ENCODE measurements around the gene TEX48. TPM values are rescaled to one million over a fixed set of nuclear protein-coding genes. Genes with fewer than 3 reads are reported as not detected.

The TEX48 gene
- polyA plus RNA-seq, 1 donor from 2014 or later: not detected

DNA sequence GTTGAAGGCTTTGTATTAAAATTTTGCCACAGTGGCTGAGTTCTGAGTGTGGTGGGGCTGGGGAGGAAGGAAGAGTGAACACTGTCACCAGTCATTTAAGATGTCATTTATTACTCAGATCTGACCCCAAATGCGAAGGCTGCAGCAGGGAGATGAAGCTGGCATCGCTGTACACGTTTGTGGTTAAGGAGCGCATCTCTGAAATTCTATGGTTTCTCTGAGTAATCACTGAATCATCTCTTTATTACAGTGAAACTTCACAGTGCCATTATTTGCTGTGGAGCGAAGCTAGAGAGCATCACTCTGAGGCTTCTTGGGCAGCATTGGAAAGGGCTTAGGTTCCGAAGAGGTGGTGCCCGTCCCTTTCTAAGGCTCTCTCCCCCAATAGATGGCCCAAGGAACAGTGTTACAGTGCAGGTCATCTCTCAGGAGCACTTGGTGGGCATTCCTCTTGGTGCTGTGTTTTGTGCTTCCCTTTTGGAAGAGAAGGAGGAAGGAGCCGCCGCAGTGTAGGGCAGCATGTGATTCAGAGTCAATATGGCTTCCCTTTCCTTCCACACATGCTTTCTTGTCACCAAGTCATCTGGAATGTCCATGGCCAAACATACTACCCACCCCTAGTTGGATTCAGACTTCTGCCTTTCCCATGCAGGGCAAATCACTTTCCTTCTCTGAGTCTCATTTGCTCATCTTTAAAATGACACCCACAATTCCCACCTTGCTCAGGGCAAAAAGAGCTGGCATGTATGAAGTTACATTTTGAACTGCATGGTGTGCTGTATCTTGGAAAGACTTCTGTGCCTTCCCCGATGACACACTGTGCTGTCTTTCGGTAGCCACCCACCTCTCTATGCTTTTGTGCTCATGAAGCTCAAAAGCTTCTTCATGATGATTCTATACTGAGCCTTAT, 9.3 kb upstream of the TEX48 start:
- Histone ChIP-seq H3F3A (ENCODE audit: insufficient read depth, low read length, poor library complexity, severe bottlenecking) (no peaks in the 10 kb centered on the region), H3K79me2 (replicated peaks; ENCODE audit: insufficient read depth, low read length) (no peaks in the 10 kb centered on the region), H4K20me1 (ENCODE audit: insufficient read depth) (no peaks in the 10 kb centered on the region), H3K9me2 (ENCODE audit: insufficient read depth, low read length) (no peaks in the 10 kb centered on the region), H3K9ac (ENCODE audit: low read length) (no peak overlapping the region), H2AFZ (ENCODE audit: low read depth, low read length) (no peak overlapping the region), H3K27me3 (ENCODE audit: insufficient read depth, low read depth, low read length) (no peaks in the 10 kb centered on the region), H3K27ac (ENCODE audit: low read length) (no peak overlapping the region), H3K9me3 (ENCODE audit: low read length) (no peaks in the 10 kb centered on the region), H3K4me3 (ENCODE audit: low read length) (no peak overlapping the region), H3K4me2 (ENCODE audit: low read length) (no peak overlapping the region), H3K36me3 (ENCODE audit: insufficient read depth, low read length) (no peaks in the 10 kb centered on the region)
- TF ChIP-seq, protein P1, sequence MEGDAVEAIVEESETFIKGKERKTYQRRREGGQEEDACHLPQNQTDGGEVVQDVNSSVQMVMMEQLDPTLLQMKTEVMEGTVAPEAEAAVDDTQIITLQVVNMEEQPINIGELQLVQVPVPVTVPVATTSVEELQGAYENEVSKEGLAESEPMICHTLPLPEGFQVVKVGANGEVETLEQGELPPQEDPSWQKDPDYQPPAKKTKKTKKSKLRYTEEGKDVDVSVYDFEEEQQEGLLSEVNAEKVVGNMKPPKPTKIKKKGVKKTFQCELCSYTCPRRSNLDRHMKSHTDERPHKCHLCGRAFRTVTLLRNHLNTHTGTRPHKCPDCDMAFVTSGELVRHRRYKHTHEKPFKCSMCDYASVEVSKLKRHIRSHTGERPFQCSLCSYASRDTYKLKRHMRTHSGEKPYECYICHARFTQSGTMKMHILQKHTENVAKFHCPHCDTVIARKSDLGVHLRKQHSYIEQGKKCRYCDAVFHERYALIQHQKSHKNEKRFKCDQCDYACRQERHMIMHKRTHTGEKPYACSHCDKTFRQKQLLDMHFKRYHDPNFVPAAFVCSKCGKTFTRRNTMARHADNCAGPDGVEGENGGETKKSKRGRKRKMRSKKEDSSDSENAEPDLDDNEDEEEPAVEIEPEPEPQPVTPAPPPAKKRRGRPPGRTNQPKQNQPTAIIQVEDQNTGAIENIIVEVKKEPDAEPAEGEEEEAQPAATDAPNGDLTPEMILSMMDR (IDR thresholded peaks at IDR 0.05; ENCODE audit: poor library complexity, severe bottlenecking): no peak
- TF ChIP-seq SMC3 (conservative IDR thresholded peaks at IDR 0.05; ENCODE audit: poor library complexity) (no peak), EP300 (conservative IDR thresholded peaks at IDR 0.05; ENCODE audit: poor library complexity, severe bottlenecking) (no peak), MXI1 (conservative IDR thresholded peaks at IDR 0.05; ENCODE audit: poor library complexity, severe bottlenecking) (no peak), TAF1 (IDR thresholded peaks at IDR 0.05; ENCODE audit: low read depth) (no peak), EZH2 (IDR thresholded peaks at IDR 0.05; ENCODE audit: borderline replicate concordance, insufficient read depth, low read length, poor library complexity, severe bottlenecking) (no peak), RAD21 (conservative IDR thresholded peaks at IDR 0.05) (no peak), POLR2AphosphoS5 (IDR thresholded peaks at IDR 0.05) (no peak)
- TF ChIP-seq, protein P2, sequence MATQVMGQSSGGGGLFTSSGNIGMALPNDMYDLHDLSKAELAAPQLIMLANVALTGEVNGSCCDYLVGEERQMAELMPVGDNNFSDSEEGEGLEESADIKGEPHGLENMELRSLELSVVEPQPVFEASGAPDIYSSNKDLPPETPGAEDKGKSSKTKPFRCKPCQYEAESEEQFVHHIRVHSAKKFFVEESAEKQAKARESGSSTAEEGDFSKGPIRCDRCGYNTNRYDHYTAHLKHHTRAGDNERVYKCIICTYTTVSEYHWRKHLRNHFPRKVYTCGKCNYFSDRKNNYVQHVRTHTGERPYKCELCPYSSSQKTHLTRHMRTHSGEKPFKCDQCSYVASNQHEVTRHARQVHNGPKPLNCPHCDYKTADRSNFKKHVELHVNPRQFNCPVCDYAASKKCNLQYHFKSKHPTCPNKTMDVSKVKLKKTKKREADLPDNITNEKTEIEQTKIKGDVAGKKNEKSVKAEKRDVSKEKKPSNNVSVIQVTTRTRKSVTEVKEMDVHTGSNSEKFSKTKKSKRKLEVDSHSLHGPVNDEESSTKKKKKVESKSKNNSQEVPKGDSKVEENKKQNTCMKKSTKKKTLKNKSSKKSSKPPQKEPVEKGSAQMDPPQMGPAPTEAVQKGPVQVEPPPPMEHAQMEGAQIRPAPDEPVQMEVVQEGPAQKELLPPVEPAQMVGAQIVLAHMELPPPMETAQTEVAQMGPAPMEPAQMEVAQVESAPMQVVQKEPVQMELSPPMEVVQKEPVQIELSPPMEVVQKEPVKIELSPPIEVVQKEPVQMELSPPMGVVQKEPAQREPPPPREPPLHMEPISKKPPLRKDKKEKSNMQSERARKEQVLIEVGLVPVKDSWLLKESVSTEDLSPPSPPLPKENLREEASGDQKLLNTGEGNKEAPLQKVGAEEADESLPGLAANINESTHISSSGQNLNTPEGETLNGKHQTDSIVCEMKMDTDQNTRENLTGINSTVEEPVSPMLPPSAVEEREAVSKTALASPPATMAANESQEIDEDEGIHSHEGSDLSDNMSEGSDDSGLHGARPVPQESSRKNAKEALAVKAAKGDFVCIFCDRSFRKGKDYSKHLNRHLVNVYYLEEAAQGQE (IDR thresholded peaks at IDR 0.05; ENCODE audit: borderline replicate concordance): no peak

DNA sequence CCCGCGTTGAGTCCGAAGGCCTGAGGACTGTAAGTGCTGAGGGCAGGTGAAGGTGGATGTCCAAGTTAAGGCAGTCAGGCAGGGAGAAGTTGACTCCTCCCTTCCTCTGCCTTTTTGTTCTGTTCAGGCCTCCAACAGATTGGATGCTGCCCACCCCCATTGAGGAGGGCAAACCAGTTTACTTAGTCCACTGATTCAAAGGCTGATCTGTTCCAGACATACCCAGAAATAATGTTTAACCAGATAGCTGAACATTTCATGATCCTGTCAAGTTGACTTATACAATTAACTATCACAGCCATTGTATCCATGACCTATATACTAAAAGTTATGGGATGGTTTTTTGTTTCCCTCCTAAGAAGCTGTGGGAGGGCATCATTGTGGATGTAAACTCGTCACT, 8.3 kb upstream of the TEX48 start:
- H3K9ac ChIP-seq (ENCODE audit: low read length): no peak overlapping the region
- H3K9me2 ChIP-seq (ENCODE audit: insufficient read depth, low read length): no peaks in the 10 kb centered on the region
- TF ChIP-seq MXI1 (conservative IDR thresholded peaks at IDR 0.05; ENCODE audit: poor library complexity, severe bottlenecking): no peak
- no peak for TF ChIP-seq TAF1 (IDR thresholded peaks at IDR 0.05; ENCODE audit: low read depth)
- no peaks in the 10 kb centered on the region for H3K9me3 ChIP-seq (ENCODE audit: low read length)
- H3K79me2 ChIP-seq (replicated peaks; ENCODE audit: insufficient read depth, low read length): no peaks in the 10 kb centered on the region
- no peaks in the 10 kb centered on the region for H3K36me3 ChIP-seq (ENCODE audit: insufficient read depth, low read length)
- no peak overlapping the region for H3K27ac ChIP-seq (ENCODE audit: low read length)
- no peak overlapping the region for H3K4me3 ChIP-seq (ENCODE audit: low read length)
- H4K20me1 ChIP-seq (ENCODE audit: insufficient read depth): no peaks in the 10 kb centered on the region
- no peaks in the 10 kb centered on the region for H3F3A ChIP-seq (ENCODE audit: insufficient read depth, low read length, poor library complexity, severe bottlenecking)
- no peak overlapping the region for H3K4me2 ChIP-seq (ENCODE audit: low read length)
- no peak overlapping the region for H2AFZ ChIP-seq (ENCODE audit: low read depth, low read length)
- no peaks in the 10 kb centered on the region for H3K27me3 ChIP-seq (ENCODE audit: insufficient read depth, low read depth, low read length)
